Trophoblast cell (in vitro differentiated cells and primary cell): ENCODE results near the gene SPON1.

Experiments
- DNase-seq, 2 donors: peaks; one replicate each; pipeline ENCODE4 v3.0.0-alpha.2; 2016
- H2AFZ ChIP-seq: 2 replicates; pipeline ENCODE4 v1.6.1; 2013; ENCODE audit warnings: low read length, moderate library complexity, mild to moderate bottlenecking; ENCODE audit not compliant: insufficient read depth, poor library complexity
- H2AK5ac ChIP-seq: 2 replicates; pipeline ENCODE4 v1.6.1; 2013; ENCODE audit warnings: mild to moderate bottlenecking, low read length
- H2BK120ac ChIP-seq: 2 replicates; pipeline ENCODE4 v1.6.1; 2013; ENCODE audit warnings: low read length, mild to moderate bottlenecking, moderate library complexity; ENCODE audit not compliant: insufficient read depth, poor library complexity
- H2BK12ac ChIP-seq: 2 replicates; pipeline ENCODE4 v1.6.1; 2013; ENCODE audit warnings: mild to moderate bottlenecking, low read length, moderate library complexity
- H2BK5ac ChIP-seq: 2 replicates; pipeline ENCODE4 v1.6.1; 2013; ENCODE audit warnings: low read length, low read depth, moderate library complexity, mild to moderate bottlenecking; ENCODE audit not compliant: poor library complexity
- H3K14ac ChIP-seq: 2 replicates; pipeline ENCODE4 v1.6.1; 2013; ENCODE audit warnings: mild to moderate bottlenecking, low read length
- H3K18ac ChIP-seq: 2 replicates; pipeline ENCODE4 v1.6.1; 2013; ENCODE audit warnings: mild to moderate bottlenecking, low read length
- H3K23ac ChIP-seq: 2 replicates; pipeline ENCODE4 v1.6.1; 2013; ENCODE audit warnings: low read length
- H3K27ac ChIP-seq: 2 replicates; pipeline ENCODE4 v1.5.1; 2013; ENCODE audit warnings: low read depth, mild to moderate bottlenecking, inconsistent platforms, low read length, moderate library complexity
- H3K27me3 ChIP-seq: 2 replicates; pipeline ENCODE4 v1.6.1; 2013; ENCODE audit warnings: inconsistent platforms, mild to moderate bottlenecking, low read length, moderate library complexity; ENCODE audit not compliant: insufficient read depth
- H3K36me3 ChIP-seq, 2 experiments: 1 replicate in 1 of 2; 2 replicates in 1 of 2; pipeline ENCODE4 v1.6.1; 2013; ENCODE audit warnings: low read length in 2 of 2, mild to moderate bottlenecking in 2 of 2, moderate library complexity in 1 of 2; ENCODE audit not compliant: insufficient read depth in 2 of 2, control insufficient read depth in 1 of 2
- H3K4ac ChIP-seq: 2 replicates; pipeline ENCODE4 v1.6.1; 2013; ENCODE audit warnings: low read depth, mild to moderate bottlenecking, low read length, moderate library complexity
- H3K4me1 ChIP-seq, 2 experiments: 1 replicate in 1 of 2; 2 replicates in 1 of 2; pipeline ENCODE4 v1.6.1; 2013; ENCODE audit warnings: low read length in 2 of 2, mild to moderate bottlenecking in 2 of 2, moderate library complexity in 1 of 2; ENCODE audit not compliant: insufficient read depth in 2 of 2, control insufficient read depth in 1 of 2
- H3K4me2 ChIP-seq: 2 replicates; pipeline ENCODE4 v1.6.1; 2013; ENCODE audit warnings: inconsistent platforms, mild to moderate bottlenecking, low read length, moderate library complexity
- H3K4me3 ChIP-seq: 2 replicates; pipeline ENCODE4 v1.5.1; 2013; ENCODE audit warnings: mild to moderate bottlenecking, low read depth, low read length, inconsistent platforms
- H3K79me1 ChIP-seq: one replicate; pipeline ENCODE4 v1.6.1; 2013; ENCODE audit warnings: low read length
- H3K79me2 ChIP-seq: 2 replicates; pipeline ENCODE4 v1.6.1; 2013; ENCODE audit warnings: low read length, mild to moderate bottlenecking; ENCODE audit not compliant: control insufficient read depth, insufficient read depth, poor library complexity
- H3K9ac ChIP-seq: 2 replicates; pipeline ENCODE4 v1.6.1; 2013; ENCODE audit warnings: mild to moderate bottlenecking, low read length
- H3K9me3 ChIP-seq: 2 replicates; pipeline ENCODE4 v1.6.1; 2013; ENCODE audit warnings: low read depth, mild to moderate bottlenecking, control low read depth, inconsistent platforms, low read length; ENCODE audit not compliant: insufficient read depth
- H4K12ac ChIP-seq: 2 replicates; pipeline ENCODE4 v1.6.1; 2013; ENCODE audit warnings: low read depth, mild to moderate bottlenecking, low read length, moderate library complexity
- H4K8ac ChIP-seq: 2 replicates; pipeline ENCODE4 v1.6.1; 2013; ENCODE audit warnings: low read depth, mild to moderate bottlenecking, low read length, moderate library complexity
- H4K91ac ChIP-seq: one replicate; pipeline ENCODE4 v1.6.1; 2013; ENCODE audit warnings: low read depth, mild to moderate bottlenecking, low read length, moderate library complexity
- WGBS: extraction: QIAGEN DNeasy Blood & Tissue Kit; methylation state at CpG from one replicate; pipeline ENCODE4 v1.1.7; 2013; ENCODE audit warnings: missing lambda C conversion rate; ENCODE audit not compliant: insufficient read length, insufficient coverage; ENCODE audit errors: extremely low coverage; 5-methylcytosine and 5-hydroxymethylcytosine counted together

SPON1 gene

GRCh38 chr11:14058061-14058460, 95.5 kb downstream of the SPON1 start:
- WGBS = no CpG with 5 or more reads among the region's 5 CpGs
- H3K79me2 ChIP-seq = no peaks in the 10 kb centered on the region

DNA sequence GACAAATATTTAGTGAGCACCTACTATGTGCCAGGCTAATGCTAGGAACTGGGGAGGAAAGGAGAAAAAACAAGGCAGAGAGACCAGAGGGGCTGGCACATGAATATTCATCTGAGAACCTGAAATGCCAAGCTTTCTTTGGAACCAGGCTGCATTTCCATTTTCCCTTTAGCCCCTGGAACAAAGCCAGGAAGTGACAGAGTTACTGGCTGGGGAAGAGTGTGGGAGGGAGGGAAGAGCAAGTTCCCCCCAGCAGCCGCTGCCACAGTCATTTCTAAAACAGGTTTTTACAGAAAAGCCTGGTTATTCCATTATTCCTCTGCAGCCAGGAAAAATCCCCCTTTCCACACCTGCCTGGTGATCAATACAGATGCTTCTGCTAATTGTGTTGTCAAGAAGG, 97.0 kb downstream of the SPON1 start:
- Histone ChIP-seq H3K14ac (no peak overlapping the region), H3K27me3 (no peaks in the 10 kb centered on the region), H3K4me2 (no peak overlapping the region), H4K91ac (no peak overlapping the region), H2BK5ac (no peak overlapping the region), H2BK120ac (no peak overlapping the region), H3K79me2 (no peaks in the 10 kb centered on the region), H2BK12ac (no peak overlapping the region), H3K9ac (no peak overlapping the region), H3K27ac (no peak overlapping the region), H3K4me3 (no peak overlapping the region), H3K79me1 (no peaks in the 10 kb centered on the region), H3K4me1 (no peaks in the 10 kb centered on the region), H4K12ac (no peak overlapping the region), H4K8ac (no peak overlapping the region), H3K36me3 (no peaks in the 10 kb centered on the region), H2AFZ (no peak overlapping the region), H3K23ac (no peak overlapping the region), H3K4ac (no peak overlapping the region), H2AK5ac (no peak overlapping the region), H3K18ac (no peak overlapping the region), H3K9me3 (no peaks in the 10 kb centered on the region)
- DNase-seq = no peak
- no CpG with 5 or more reads among the region's 1 CpG for WGBS

More at GRCh38 chr11:14058061-14058460, 95.5 kb downstream of the SPON1 start:
- DNase-seq = no peak
- Histone ChIP-seq H3K4ac (no peak overlapping the region), H4K12ac (no peak overlapping the region), H3K36me3 (no peaks in the 10 kb centered on the region), H4K8ac (no peak overlapping the region), H2BK12ac (no peak overlapping the region), H2BK120ac (no peak overlapping the region), H3K14ac (no peak overlapping the region), H3K79me1 (no peaks in the 10 kb centered on the region), H2AFZ (no peak overlapping the region), H3K23ac (no peak overlapping the region), H2BK5ac (no peak overlapping the region), H3K9ac (no peak overlapping the region), H4K91ac (no peak overlapping the region), H3K27me3 (no peaks in the 10 kb centered on the region), H3K4me2 (no peak overlapping the region), H3K4me3 (no peak overlapping the region), H3K9me3 (no peaks in the 10 kb centered on the region), H3K18ac (no peak overlapping the region), H3K27ac (no peak overlapping the region), H3K4me1 (no peaks in the 10 kb centered on the region), H2AK5ac (no peak overlapping the region)

DNA sequence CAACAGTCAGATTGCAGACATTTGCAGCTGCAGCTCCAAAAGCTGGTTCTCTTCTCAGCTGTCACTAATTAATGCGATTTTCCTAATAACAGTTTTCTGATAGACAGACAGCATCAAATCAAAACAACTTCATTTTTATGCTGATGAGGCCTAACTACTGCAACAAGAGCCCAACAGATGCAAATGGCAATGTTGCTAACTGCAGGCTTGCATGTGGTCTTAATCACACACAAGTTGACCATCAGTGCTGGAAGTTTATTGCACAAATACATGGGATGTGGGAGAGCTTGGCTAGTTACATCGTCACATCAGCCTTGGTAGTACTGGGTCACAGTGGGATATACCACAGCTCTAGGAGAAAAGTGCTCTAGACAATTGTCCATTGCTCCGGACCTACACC, 99.2 kb downstream of the SPON1 start:
- Histone ChIP-seq H3K4me3 (no peak overlapping the region), H3K18ac (no peak overlapping the region), H3K27ac (no peak overlapping the region), H3K23ac (no peak overlapping the region), H3K79me1 (no peaks in the 10 kb centered on the region), H3K4me1 (no peaks in the 10 kb centered on the region), H3K4ac (no peak overlapping the region), H4K91ac (no peak overlapping the region), H3K36me3 (no peaks in the 10 kb centered on the region), H3K79me2 (no peaks in the 10 kb centered on the region), H2AFZ (no peak overlapping the region), H3K9me3 (no peaks in the 10 kb centered on the region), H3K14ac (no peak overlapping the region), H2BK12ac (no peak overlapping the region), H2AK5ac (no peak overlapping the region), H3K27me3 (no peaks in the 10 kb centered on the region), H2BK120ac (no peak overlapping the region), H3K9ac (no peak overlapping the region), H3K4me2 (no peak overlapping the region), H2BK5ac (no peak overlapping the region), H4K8ac (no peak overlapping the region), H4K12ac (no peak overlapping the region)
- no CpG with 5 or more reads among the region's 3 CpGs for WGBS
- DNase-seq = no peak

DNA sequence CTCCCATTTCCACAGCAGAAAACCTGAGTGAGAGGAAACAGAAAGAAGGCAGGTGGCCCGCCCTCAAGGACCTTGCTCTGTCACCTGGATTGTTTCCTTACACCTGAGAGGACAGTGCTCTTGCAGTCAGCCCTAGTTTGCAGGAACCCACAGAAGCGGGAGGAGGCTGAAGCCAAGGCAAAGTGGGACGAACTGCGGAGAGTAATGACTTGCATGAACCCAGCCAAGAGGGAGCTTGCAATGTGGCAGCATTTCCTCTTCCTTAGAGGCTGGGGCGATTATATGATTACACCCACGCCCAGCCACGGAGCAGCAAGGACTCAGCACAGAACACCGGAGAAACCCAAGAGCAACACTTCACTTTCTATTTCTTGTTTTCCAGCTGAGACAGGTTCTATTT, 102.6 kb downstream of the SPON1 start:
- Histone ChIP-seq H3K79me2 (no peaks in the 10 kb centered on the region), H3K14ac (no peak overlapping the region), H3K9me3 (no peaks in the 10 kb centered on the region), H2AK5ac (no peak overlapping the region), H3K23ac (no peak overlapping the region), H3K27me3 (no peaks in the 10 kb centered on the region), H2AFZ (no peak overlapping the region), H3K4ac (no peak overlapping the region), H3K79me1 (no peaks in the 10 kb centered on the region), H3K4me2 (no peak overlapping the region), H3K36me3 (no peaks in the 10 kb centered on the region), H2BK120ac (no peak overlapping the region), H4K91ac (no peak overlapping the region), H3K4me1 (no peaks in the 10 kb centered on the region), H4K8ac (no peak overlapping the region), H2BK12ac (no peak overlapping the region), H2BK5ac (no peak overlapping the region), H3K4me3 (no peak overlapping the region), H4K12ac (no peak overlapping the region), H3K9ac (no peak overlapping the region), H3K18ac (no peak overlapping the region), H3K27ac (no peak overlapping the region)
- no peak for DNase-seq
- no CpG with 5 or more reads among the region's 8 CpGs for WGBS
